ENCODE measurements around the gene UGT2B28.
"Not testable (repeated sequence)": the region's sequence is repeated elsewhere in the genome, so short reads cannot be mapped to it uniquely, and the experiment has no call there.

The UGT2B28 gene

DNA sequence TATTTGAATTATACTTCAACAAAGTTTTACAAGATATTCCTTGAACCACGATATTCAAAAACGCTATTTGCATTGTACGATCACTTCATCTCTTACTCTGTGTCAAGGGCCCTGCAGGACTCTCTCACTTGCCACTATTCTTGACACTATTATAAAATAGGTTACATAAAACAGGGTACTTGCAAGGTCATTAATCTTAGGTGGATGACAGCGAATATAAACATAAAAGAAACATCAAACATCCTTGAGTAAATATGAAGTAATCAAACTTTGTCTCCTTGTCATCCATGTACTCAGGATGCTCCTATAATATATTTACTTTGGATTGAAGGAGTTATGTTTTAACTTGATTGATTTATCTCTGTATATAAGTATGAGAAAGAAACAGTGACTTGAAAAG is at the start of gene UGT2B28:
Gene UGT2B28, plus strand, starts transcription at position 395 of the 400 bp plus-strand sequence. CDS start 26 bp downstream, outside the sequence.
- not testable (repeated sequence) for DNase-seq

DNA sequence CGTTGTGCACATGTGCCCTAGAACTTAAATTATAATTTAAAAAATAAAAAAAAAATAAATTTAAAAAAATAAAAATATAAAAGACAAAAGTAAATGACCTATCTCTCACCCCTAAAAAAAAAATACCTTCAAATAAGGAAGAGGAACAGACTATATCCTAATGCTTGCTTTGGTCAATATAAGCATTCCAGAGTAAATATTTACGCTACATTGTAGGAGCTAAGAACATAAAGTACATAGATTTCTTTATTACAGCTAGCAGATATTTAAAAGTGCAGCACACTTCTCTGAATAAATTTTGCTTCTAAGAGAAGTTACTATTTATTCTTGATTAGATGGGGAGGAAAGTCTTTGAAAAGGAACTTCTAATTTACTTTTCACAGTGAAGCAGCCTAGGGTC is 41.2 kb upstream of the UGT2B28 start:
- DNase-seq = no peak

DNA sequence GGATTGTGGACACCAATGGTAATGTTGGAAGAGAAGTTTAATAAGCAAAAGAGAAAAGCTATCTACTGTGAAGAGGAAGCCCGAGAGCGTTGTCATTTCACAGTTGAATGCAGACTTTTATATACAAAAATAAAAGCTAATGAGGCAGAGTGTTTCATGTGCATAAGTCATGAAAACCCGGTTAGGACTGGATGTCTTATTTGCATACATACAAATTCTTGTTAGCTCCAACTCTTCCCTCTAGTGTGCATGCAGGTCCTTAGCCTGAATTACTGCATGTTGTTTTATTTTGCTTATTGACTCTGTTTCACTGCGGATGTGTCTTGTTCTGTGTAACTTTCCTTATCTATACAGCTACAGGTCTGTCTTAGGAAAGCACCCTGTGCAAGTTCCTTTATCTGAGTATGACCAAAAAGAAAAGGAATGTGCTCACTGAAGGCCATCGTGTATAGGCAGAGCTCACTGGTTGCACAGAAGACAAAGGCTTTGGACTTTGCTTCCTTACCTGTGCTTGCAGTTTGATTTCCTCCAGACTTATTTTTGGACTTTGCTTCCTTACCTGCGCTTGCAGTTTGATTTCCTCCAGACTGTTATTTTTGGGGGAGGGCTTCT is 40.6 kb upstream of the UGT2B28 start:
- DNase-seq = no peak

DNA sequence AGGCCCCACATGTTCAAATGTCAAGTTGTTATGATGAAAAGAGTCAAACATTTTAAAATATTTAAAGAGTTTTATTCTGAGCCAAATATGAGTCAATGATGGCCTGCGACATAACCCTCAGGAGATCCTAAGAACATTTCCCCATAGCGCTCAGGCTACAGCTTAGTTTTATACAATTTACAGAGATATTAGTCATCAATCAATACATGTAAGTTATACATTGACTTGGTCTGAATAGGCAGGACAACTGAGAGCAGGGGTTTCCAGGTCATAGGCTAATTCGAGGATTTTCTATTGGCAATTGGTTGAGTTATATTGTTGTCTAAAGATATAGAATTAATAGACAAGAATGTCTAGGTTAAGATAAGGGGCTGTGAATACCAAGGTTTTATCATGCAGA is 39.5 kb upstream of the UGT2B28 start:
- not testable (repeated sequence) for DNase-seq

DNA sequence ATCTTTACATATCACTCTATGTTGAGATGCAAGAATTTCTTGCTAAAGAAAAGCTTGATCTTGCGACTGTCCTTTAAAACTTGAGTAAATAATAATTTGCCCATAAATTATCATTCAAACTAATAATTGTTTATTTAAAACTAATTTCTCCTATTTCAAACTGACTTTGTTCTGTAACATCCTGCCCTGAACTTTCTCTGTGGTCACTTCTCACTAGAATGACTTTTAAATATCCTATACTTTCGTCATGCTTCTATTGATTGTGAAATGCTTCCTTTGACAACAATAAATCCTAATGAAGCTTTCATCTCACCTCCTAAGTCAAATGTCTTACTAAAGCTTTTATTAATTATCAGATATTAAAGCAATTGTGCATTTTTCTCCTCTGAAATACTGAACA is 38.5 kb upstream of the UGT2B28 start:
- DNase-seq = not testable (repeated sequence)

DNA sequence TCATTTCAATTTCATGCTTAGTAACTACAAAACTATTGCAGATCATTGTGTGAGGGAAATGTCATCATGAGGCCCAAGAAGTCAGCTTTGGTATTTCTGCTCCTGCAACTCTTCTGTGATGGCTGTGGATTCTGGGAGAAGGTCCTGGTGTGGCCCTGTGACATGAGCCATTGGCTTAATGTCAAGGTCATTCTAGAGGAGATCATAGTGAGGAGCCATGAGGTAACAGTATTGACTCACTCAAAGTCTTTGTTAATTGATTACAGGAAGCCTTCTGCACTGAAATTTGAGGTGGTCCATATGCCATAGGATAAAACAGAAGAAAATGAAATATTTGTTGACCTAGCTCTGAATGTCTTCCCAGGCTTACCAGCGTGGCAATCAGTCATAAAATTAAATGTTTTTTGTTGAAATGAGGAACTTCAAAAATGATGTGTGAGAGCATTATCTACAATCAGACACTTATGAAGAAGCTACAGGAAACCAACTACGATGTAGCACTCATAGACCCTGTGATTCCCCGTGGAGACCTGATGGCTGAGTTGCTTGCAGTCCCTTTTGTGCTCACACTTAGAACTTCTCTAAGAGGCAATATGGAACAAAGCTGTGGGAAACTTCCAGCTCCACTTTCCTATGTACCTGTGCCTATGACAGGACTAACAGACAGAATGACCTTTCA is 37.6 kb upstream of the UGT2B28 start:
- DNase-seq = not testable (repeated sequence)

DNA sequence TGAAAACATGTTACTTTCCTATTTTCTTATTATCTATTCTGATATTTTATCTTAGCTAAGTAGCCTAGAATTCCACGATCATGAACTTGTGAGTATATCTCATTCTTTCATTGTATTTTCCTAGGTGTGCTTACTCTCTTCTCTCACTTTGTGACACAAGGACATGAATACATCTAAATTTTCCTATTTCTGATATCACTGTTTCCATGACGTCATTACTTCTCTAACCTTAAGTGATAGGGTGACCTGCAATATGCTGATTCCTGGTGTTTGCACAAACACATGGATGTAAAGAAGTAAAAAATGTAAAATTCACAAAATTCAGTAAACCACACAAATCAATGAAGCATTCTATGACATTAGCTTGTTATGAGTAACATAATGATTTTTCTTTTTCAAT is 29.4 kb upstream of the UGT2B28 start:
- DNase-seq = not testable (repeated sequence)

DNA sequence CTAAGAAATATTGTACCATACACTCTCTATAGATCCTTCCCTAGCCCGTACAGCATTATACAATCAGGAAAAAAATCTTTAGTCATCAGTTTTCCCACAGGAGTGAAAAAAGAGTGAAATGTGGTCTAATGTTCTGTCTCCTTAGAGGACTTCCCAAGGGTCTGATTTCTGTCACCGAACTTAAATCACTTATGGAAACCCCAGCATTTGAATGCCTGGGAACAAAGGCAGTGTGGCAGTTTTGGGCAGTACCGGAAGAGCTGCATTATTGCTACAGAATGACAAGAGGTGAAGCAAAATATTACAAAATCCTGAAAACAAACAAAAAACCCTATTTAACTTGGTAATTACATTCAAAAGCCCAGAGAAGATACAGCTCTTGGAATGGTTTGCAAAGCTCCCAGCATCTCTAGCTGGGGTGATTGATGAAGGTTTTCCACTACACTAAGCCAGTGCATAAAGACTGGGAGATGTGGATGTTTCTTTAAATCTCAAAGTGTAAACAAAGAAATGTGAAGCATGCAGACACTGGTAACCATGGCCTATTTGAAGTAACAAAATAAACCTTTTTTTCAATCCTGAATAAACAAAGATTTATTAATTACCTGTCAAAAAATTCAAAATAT is 27.0 kb upstream of the UGT2B28 start:
- not testable (repeated sequence) for DNase-seq

DNA sequence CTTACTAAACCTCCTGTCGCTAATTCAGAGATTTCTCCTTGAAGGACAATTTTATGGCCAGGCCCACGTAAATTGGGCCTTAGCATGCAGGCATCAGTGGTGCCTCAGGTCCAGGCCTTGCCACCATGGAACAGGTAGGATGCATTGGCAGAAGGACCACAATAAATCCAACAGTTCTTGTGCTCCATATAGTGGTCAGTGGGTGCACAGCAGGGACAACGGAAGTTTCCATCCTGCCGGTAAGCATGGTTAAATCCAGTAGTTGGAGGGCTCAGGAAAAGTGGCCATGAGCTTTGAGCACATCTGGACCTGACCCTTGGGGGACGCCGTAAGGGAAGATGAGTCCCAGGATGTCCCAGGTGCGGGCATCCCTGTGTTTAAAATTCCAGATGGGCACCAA is 11.7 kb upstream of the UGT2B28 start:
- not testable (repeated sequence) for DNase-seq

DNA sequence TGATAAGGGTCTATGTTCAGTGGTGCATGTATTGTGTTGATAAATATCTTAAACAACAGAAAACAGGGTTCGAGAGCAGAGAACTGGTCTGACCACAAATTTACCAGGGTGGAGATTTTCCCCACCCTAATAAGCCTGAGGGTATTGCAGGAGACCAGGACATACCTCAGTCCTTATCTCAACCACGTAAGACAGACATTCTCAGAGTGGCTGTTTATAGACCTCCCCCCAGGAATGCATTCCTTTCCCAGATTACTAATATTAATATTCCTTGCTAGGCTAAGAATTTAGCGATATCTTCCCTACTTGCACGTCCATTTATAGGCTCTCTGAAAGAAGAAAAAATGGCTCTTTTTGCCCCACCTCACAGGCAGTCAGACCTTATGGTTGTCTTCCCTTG is 16.1 kb downstream of the UGT2B28 start:
- not testable (repeated sequence) for DNase-seq

DNA sequence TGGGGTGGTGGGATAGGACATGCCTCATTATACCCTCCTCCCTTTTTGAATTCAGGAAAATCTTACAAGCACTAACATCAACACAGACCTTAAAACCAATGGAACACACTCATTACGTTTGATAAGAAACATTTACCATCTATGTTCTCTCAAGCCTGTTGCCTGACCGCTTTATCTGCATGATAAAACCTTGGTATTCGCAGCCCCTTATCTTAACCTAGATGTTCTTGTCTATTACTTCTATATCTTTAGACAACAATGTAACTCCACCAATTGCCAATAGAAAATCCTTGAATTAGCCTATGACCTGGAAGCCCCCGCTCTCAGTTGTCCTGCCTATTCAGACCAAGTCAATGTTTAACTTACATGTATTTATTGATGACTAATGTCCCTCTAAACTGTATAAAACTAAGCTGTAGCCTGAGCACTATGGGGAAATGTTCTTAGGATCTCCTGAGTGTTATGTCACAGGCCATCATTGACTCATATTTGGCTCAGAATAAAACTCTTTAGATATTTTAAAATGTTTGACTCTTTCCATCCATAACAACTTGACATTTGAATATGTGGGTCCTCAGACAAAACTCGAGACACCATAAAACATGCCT is 28.3 kb downstream of the UGT2B28 start:
- not testable (repeated sequence) for DNase-seq

DNA sequence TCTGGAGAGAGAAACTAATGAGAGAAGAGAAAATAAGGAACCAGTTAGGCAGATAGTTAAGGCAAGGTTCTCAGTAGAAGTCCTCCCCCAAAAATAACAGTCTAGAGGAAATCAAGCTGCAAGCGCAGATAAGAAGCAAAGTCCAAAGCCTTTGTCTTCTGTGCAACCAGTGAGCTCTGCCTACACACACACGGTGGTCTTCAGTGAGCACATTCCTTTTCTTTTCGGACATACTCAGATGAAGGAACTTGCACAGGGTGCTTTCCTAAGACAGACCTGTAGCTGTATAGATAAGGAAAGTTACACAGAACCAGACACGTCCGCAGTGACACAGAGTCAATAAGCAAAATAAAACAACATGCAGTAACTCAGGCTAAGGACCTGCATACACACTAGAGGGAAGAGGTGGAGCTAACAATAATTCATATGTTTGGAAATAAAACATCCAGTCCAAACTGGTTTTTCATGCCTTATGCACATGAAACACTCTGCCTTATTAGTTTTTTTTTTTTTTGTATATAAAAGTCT is 29.3 kb downstream of the UGT2B28 start:
- DNase-seq = not testable (repeated sequence)

DNA sequence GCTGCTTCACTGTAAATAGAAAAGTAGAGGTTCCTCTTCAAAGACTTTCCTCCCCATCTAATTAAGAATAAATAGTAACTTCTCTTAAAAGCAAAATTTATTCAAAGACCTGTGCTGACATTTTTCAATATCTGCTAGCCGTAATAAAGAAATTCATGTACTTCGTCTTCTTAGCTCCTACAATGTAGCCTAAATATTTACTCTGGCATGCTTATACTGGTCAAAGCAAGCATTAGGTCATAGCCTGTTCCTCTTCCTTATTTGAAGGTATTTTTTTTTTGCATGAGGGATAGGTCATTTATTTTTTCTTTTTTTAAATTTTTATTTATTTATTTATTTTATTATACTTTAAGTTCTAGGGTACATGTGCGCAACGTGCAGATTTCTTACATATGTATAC is 30.0 kb downstream of the UGT2B28 start:
- DNase-seq = not testable (repeated sequence)

DNA sequence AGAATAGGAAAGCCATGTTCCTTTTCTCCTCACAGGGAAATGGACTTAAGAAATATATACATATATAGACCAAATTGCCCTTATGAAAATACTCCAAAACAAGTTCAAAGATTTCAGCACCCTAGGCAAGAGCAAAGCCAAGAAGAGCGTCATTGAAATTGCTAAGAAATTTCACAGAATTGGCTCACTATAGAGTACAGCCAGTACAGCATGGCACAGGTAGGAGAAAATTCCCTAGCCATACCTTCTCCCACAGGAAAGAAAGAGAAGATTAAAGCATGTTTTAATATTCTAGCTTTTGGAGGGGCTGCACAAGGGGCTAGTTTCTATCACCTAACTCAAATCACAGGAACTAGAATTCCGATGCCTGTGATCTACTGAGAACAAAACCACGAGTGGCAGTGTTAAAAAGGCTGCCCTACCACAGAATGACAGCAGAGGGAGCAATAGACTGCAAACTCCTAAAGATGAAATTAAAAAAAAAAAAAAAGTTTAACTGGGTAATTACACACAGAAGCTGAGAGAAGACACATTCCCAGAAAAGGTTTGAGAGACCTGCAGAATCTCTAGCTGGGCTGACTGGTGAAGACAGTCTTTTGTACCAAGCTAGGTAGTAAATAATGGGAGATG is 37.5 kb downstream of the UGT2B28 start:
- DNase-seq = not testable (repeated sequence)

DNA sequence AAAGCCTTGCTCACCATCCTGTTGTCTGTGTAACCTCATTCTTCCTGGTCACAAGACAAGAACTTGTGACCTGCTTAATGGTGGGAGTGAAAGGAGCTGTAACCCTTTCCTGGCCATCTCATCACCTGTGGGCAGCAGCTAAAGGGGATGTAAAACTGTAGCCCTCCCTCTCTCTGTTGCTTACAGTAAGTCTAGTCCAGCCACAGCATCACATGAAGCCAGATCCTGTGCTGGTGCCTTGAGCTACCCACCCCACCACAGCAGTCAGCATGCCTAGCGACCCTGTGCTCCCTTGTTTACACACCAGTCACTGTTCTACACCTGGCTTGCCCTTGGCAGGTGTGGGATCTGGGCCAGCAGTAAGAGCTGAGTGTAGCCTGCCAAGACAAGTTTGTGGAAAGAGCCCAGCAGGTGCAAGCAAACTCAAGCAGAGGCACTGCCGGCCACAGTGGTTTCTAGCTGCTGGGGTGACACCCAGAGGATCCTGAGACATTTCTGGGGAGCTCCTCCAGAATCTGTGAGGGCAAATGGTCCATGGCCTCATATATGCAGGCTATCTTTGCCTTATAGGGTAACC is 41.0 kb downstream of the UGT2B28 start:
- DNase-seq = no peak

DNA sequence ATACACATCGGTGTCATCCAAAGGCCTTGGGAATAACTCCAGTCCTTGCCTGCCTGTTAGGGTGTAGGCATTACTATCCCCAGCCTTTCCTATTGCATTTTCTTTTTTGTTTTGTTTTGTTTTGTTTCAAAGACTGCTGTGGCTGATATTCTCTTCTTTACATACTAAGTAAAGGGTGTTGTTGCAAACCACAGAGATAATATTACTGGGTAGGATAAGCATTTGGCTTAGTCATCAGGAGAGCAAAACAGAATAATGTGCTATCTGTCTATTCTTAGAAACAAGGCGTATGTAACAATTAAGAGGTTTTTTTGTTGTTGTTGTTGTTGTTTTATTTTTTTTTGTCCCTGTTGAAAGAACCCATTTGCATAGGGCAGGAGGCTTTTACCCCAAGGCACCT is 41.8 kb downstream of the UGT2B28 start:
- DNase-seq = no peak

DNA sequence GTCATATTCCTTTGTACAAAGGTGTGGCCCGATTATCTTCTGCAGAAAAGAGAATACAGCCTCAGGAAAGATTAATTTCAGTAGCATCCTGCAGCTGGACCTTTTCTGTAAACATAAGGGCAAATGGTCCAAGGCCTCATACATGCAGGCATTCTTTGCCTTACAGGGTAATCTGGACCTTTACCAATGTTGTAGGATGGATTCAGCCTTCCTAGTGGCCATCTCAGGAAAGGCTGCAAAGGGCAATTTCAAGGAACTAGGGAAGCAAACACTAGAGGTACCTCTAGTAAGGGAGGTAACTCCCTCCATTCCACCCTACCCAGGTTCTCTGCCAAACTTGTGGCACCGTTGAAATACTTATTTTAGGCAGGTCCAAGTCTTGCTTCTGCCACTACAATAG is 43.0 kb downstream of the UGT2B28 start:
- DNase-seq = no peak

DNA sequence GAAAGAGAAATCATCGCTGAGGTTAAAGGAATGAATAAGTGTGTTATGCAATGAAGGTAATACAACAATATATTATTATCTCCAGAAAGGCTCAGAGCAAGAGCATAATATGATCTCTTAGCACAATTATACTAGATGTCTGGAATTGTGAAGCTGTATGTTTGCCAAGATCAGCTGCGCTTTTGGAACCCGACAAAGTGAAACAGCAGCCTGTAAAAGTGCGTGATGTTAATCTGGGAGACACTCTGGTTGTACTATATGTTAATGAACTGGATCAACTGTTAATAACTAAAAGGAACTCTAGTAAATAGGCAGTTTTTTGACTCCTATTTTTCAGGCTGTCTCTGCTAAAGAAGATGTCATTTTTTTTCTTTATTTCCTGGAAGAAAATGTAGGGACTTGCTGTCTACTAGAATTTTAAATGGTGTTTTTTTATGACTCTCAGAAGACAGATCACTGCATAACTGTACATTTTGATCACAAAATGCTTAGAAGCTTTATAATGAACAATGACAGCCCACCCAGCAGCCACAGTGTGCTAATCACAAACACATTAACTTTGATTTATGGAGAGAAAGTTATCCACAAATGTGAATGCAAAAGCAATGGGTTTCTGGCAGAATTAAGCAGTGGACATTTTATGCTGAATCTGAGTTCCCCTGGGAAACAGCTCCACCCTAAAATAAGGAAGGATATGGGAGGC is 50.2 kb downstream of the UGT2B28 start:
- DNase-seq = no peak

DNA sequence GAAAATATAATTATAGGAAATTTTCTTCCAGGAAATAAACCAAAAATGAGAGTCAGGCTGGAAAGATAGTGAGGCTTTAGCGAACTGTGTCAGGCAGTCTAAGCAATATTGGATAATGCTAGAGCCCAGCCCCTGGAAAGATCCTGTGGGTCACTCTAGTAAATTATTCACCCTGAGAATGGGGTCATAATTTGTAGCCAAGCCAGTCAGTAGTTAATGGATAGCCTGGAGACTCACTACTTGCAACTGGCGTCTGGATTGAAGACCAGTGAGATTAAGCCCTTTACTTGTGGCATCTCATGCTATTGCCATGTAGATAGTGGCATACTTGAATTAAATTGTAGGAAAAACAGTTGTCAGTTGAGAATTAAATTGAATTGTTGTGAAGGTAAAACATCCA is 51.0 kb downstream of the UGT2B28 start:
- not testable (repeated sequence) for DNase-seq

DNA sequence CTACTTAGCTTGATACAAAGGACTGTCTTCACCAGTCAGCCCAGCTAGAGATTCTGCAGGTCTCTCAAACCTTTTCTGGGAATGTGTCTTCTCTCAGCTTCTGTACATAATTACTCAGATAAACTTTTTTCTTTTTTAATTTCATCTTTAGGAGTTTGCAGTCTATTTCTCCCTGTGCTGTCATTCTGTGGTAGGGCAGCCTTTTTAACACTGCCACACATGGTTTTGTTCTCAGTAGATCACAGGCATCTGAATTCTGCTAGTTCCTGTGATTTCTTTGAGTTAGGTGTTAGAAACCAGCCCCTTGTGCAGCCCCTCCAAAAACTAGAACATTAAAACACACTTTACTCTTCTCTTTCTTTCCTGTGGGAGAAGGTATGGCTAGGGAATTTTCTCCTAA is 55.2 kb downstream of the UGT2B28 start:
- DNase-seq = not testable (repeated sequence)

DNA sequence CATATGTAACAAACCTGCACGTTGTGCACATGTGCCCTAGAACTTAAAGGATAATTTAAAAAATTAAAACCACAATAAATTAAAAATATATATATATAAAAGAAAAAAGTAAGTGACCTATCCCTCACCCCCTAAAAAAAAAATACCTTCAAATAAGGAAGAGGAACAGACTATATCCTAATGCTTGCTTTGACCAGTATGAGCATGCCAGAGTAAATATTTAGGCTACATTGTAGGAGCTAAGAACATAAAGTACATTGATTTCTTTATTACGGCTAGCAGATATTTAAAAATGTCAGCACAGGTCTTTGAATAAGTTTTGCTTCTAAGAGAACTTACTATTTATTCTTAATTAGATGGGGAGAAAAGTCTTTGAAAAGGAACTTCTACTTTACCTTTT is 62.8 kb downstream of the UGT2B28 start:
- not testable (repeated sequence) for DNase-seq
